MCF 10A (cell line): ENCODE data around the gene CACNA2D1. TPM values are rescaled to one million over a fixed set of nuclear protein-coding genes. Genes with fewer than 3 reads are reported as not detected.

Source experiments
- BruUV-seq: library from RNA; stranded (reverse); fragments of 400-500 nt; replicated peaks from 2 replicates; lab custom pipeline; 2021; lab: Mats Ljungman, UMichigan
- CTCF ChIA-PET: fragments of 300-600 bp; sonication (Branson Sonifier 250); formaldehyde crosslinking; extraction: SDS; loops from one replicate; lab custom pipeline; 2021; ENCODE audit warnings: antibody characterized with exemption, inconsistent platforms; lab: Yijun Ruan, JAX
- POLR2A ChIA-PET: fragments of 300-600, 350-650 bp; sonication (Branson Sonifier 250); formaldehyde crosslinking; extraction: SDS; loops from one replicate; lab custom pipeline; 2020; ENCODE audit warnings: antibody characterized with exemption, inconsistent platforms; lab: Yijun Ruan, JAX
- DNase-seq: peaks from one replicate; pipeline ENCODE4 v3.0.0-alpha.2; 2018; ENCODE audit not compliant: unreplicated experiment
- H3K27ac Mint-ChIP-seq: one replicate; pipeline ENCODE4 v1.8.0; 2022; ENCODE audit warnings: mild to moderate bottlenecking, low read depth, mixed read lengths; ENCODE audit not compliant: unreplicated experiment
- H3K27me3 Mint-ChIP-seq: one replicate; pipeline ENCODE4 v1.8.0; 2022; ENCODE audit warnings: mixed read lengths; ENCODE audit not compliant: insufficient read depth, unreplicated experiment
- H3K36me3 Mint-ChIP-seq: one replicate; pipeline ENCODE4 v1.8.0; 2022; ENCODE audit warnings: mild to moderate bottlenecking, moderate library complexity, mixed read lengths; ENCODE audit not compliant: insufficient read depth, unreplicated experiment
- H3K4me1 Mint-ChIP-seq: one replicate; pipeline ENCODE4 v1.8.0; 2022; ENCODE audit warnings: mixed read lengths; ENCODE audit not compliant: insufficient read depth, unreplicated experiment
- H3K4me3 Mint-ChIP-seq: one replicate; pipeline ENCODE4 v1.8.0; 2022; ENCODE audit warnings: mild to moderate bottlenecking, moderate library complexity, mixed read lengths; ENCODE audit not compliant: unreplicated experiment
- H3K9me3 Mint-ChIP-seq: one replicate; pipeline ENCODE4 v1.8.0; 2022; ENCODE audit warnings: mixed read lengths; ENCODE audit not compliant: unreplicated experiment
- intact Hi-C: fragments of 100-400 bp; cut with micrococcal nuclease; formaldehyde crosslinking; loops from 2 replicates; pipeline ENCODE4 v1.14.1; 2022
- total RNA-seq: library from RNA; stranded (reverse); gene quantifications from 2 replicates; pipeline ENCODE4 v1.2.3, GENCODE V29; 2022
- TF ChIP-seq, protein P1 (sequence below): fragments of 200-600 bp; IDR thresholded peaks from one replicate; pipeline ENCODE4 v1.8.0; 2022; ENCODE audit warnings: antibody characterized with exemption, mild to moderate bottlenecking; ENCODE audit not compliant: unreplicated experiment

The CACNA2D1 gene
- total RNA-seq, 1 experiment from 2014 or later = not detected

DNA sequence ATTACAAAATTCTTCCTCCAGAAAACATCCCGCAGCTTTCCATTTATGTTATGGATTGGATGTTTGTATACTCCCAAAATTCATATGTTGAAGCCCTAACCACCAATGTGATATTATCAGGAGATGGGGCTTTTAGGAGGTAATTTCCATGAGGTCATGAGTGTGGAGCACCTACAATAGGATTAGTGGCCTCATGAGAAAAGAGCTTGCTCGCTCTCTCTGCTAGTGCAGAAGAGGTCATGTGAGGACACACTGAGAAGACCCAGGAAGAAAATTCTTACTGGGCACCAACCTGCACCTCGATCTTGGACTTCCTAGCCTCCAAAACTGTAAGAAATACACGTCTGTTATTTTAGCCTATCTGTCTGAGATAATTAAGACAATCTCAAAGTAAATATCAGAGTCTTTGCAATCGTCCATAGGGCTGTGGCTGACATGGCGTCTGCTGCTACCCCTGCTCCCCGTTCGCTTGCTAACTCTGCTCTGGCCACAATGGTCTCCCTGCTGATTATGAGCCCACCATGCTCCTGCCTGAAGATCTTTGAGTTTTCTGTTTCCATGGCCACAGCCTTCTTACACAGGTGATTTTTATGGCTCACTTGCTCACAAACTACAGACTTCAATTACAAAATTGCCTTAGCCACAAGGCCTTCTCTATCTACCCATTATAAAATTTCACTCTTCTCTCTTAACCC, 333.3 kb downstream of the CACNA2D1 start:
- BruUV-seq = no TSS peak
- H3K36me3 Mint-ChIP-seq = no peaks in the 10 kb centered on the region

DNA sequence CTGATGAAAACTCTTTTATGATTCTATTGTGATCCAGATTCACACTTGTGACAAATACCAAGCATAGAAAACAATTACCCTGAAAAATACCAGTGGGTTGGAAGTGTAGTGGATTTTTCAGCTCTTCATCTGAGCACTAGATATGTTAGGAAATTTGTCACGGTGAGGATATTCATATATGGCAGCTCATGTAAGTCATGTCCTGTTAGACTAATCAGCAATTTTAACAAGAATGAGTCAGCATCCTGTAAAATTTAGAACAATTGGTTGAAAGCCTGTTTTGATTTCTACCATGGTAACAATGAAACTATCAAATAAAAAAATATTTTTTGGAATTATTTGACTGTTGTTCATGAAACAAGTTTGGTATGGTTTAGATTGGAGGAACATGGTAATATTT, 334.3 kb downstream of the CACNA2D1 start:
- no peaks in the 10 kb centered on the region for H3K4me1 Mint-ChIP-seq
- intact Hi-C loops = no loop called here
- DNase-seq = no peak

More for the DNA sequence above, 333.3 kb downstream of the CACNA2D1 start:
- ChIA-PET POLR2A (no interaction called here), CTCF (no interaction called here)
- Mint-ChIP-seq H3K27me3 (peaks cover 23% of the 10 kb centered on the region), H3K27ac (no peak overlapping the region), H3K4me3 (no peak overlapping the region), H3K9me3 (no peaks in the 10 kb centered on the region), H3K4me1 (no peaks in the 10 kb centered on the region)
- intact Hi-C loops = no loop called here
- DNase-seq = no peak
- TF ChIP-seq, protein P1, sequence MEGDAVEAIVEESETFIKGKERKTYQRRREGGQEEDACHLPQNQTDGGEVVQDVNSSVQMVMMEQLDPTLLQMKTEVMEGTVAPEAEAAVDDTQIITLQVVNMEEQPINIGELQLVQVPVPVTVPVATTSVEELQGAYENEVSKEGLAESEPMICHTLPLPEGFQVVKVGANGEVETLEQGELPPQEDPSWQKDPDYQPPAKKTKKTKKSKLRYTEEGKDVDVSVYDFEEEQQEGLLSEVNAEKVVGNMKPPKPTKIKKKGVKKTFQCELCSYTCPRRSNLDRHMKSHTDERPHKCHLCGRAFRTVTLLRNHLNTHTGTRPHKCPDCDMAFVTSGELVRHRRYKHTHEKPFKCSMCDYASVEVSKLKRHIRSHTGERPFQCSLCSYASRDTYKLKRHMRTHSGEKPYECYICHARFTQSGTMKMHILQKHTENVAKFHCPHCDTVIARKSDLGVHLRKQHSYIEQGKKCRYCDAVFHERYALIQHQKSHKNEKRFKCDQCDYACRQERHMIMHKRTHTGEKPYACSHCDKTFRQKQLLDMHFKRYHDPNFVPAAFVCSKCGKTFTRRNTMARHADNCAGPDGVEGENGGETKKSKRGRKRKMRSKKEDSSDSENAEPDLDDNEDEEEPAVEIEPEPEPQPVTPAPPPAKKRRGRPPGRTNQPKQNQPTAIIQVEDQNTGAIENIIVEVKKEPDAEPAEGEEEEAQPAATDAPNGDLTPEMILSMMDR = no peak

DNA sequence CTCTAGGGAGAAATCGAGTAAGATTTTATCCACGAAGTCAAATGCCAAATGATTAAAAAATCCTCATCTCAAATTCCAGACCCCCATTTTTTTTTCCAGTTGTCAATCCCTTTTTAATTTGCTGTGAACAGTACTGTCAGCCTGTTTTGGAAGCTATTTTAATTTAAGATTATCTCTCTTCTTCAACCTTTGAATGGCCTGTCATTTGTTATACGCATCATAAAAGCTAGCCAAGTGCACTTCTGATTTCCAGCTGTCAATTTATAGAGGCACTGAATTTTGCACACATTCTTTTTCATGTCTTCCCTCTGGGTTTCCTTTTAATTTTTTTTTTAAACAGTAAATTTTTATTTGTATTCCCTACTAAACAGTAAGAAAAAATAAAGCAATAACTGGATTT, 337.4 kb downstream of the CACNA2D1 start:
- no peaks in the 10 kb centered on the region for H3K36me3 Mint-ChIP-seq
- no peaks in the 10 kb centered on the region for H3K4me1 Mint-ChIP-seq
- peaks cover 20% of the 10 kb centered on the region for H3K27me3 Mint-ChIP-seq
- no peak for DNase-seq
- H3K27ac Mint-ChIP-seq = no peak overlapping the region
- POLR2A ChIA-PET = no interaction called here
- H3K4me3 Mint-ChIP-seq = no peak overlapping the region
- BruUV-seq = no TSS peak
- TF ChIP-seq, protein P1 = no peak
- intact Hi-C loops = no loop called here
- CTCF ChIA-PET = no interaction called here
- no peaks in the 10 kb centered on the region for H3K9me3 Mint-ChIP-seq

More for the DNA sequence above, 334.3 kb downstream of the CACNA2D1 start:
- ChIA-PET POLR2A (no interaction called here), CTCF (no interaction called here)
- peaks cover 23% of the 10 kb centered on the region for H3K27me3 Mint-ChIP-seq
- H3K27ac Mint-ChIP-seq = no peak overlapping the region
- H3K4me3 Mint-ChIP-seq = no peak overlapping the region
- H3K36me3 Mint-ChIP-seq = no peaks in the 10 kb centered on the region
- no peaks in the 10 kb centered on the region for H3K9me3 Mint-ChIP-seq
- no TSS peak for BruUV-seq
- TF ChIP-seq, protein P1 = no peak

DNA sequence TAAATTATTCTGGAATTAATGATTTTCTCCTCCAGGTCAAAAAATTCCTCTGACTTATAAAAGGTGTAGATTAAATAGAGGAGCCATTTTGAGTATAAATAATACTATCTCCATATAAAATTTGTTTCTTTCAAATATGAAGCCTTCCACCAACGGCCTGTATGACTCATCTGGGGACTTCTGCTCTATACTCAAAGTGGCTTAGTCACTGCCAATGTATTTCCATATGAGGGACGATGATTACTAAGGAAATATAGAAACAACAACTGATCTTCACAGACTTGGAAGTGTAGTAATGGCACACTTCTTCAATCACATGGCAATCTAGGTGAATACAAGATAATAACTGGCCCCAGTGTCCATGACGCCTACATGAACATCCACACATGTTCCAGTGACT, 338.1 kb downstream of the CACNA2D1 start:
- DNase-seq = peak; percentile 17
- H3K9me3 Mint-ChIP-seq = no peaks in the 10 kb centered on the region
- no TSS peak for BruUV-seq
- H3K4me3 Mint-ChIP-seq = no peak overlapping the region
- no peaks in the 10 kb centered on the region for H3K4me1 Mint-ChIP-seq
- intact Hi-C loops = no loop called here
- peaks cover 23% of the 10 kb centered on the region for H3K27me3 Mint-ChIP-seq
- TF ChIP-seq, protein P1 = no peak
- POLR2A ChIA-PET = no interaction called here
- no peak overlapping the region for H3K27ac Mint-ChIP-seq
- H3K36me3 Mint-ChIP-seq = no peaks in the 10 kb centered on the region
- CTCF ChIA-PET = no interaction called here
